HEK293T (cell line): ENCODE measurements around the gene F2.

ENCODE experiments used
- CTCF ChIA-PET: fragments of 350-600 bp; formaldehyde crosslinking; extraction: SDS; loops from one replicate; lab custom pipeline; 2021; ENCODE audit warnings: antibody characterized with exemption, inconsistent platforms; lab: Yijun Ruan, JAX
- POLR2A ChIA-PET: fragments of 350-600 bp; formaldehyde crosslinking; extraction: SDS; loops from one replicate; lab custom pipeline; 2020; ENCODE audit warnings: antibody characterized with exemption, inconsistent platforms; lab: Yijun Ruan, JAX
- DNase-seq: peaks from one replicate; pipeline ENCODE4 v3.0.0; 2012; ENCODE audit warnings: mixed read lengths; ENCODE audit errors: extremely low spot score
- ARNT ChIP-seq: fragments of 450-650 bp; IDR thresholded peaks from 2 replicates; pipeline ENCODE4 v1.6.1; 2017; ENCODE audit warnings: mild to moderate bottlenecking
- BHLHE40 ChIP-seq: fragments of 450-650 bp; IDR thresholded peaks from 2 replicates; pipeline ENCODE4 v1.6.1; 2016; ENCODE audit warnings: mild to moderate bottlenecking, moderate library complexity, borderline replicate concordance
- CTBP1 ChIP-seq: fragments of 450-650 bp; IDR thresholded peaks from 2 replicates; pipeline ENCODE4 v1.6.1; 2016; ENCODE audit warnings: borderline replicate concordance
- ELF4 ChIP-seq: fragments of 450-650 bp; IDR thresholded peaks from 2 replicates; pipeline ENCODE4 v1.6.1; 2017; ENCODE audit warnings: antibody characterized with exemption
- FOXA1 ChIP-seq: fragments of 450-650 bp; IDR thresholded peaks from 2 replicates; pipeline ENCODE4 v1.6.1; 2016; ENCODE audit warnings: mild to moderate bottlenecking
- FOXK2 ChIP-seq: fragments of 450-650 bp; IDR thresholded peaks from 2 replicates; pipeline ENCODE4 v1.6.1; 2016; ENCODE audit warnings: mild to moderate bottlenecking
- FOXM1 ChIP-seq: fragments of 450-650 bp; IDR thresholded peaks from 2 replicates; pipeline ENCODE4 v1.6.1; 2017; ENCODE audit warnings: mild to moderate bottlenecking, borderline replicate concordance
- HDGF ChIP-seq: fragments of 450-650 bp; IDR thresholded peaks from 2 replicates; pipeline ENCODE4 v1.6.1; 2017; ENCODE audit warnings: antibody characterized with exemption, borderline replicate concordance
- L3MBTL2 ChIP-seq: fragments of 450-650 bp; conservative IDR thresholded peaks from 2 replicates; pipeline ENCODE4 v1.6.1; 2016; ENCODE audit warnings: mild to moderate bottlenecking
- LEF1 ChIP-seq: fragments of 450-650 bp; IDR thresholded peaks from 2 replicates; pipeline ENCODE4 v1.6.1; 2017; ENCODE audit warnings: mild to moderate bottlenecking, borderline replicate concordance
- NFRKB ChIP-seq: fragments of 450-650 bp; IDR thresholded peaks from 2 replicates; pipeline ENCODE4 v1.6.1; 2016; ENCODE audit warnings: mild to moderate bottlenecking, moderate library complexity
- PKNOX1 ChIP-seq: fragments of 450-650 bp; IDR thresholded peaks from 2 replicates; pipeline ENCODE4 v1.6.1; 2016
- SP1 ChIP-seq: fragments of 450-650 bp; IDR thresholded peaks from 2 replicates; pipeline ENCODE4 v1.6.1; 2017
- SUZ12 ChIP-seq: fragments of 450-650 bp; IDR thresholded peaks from 2 replicates; pipeline ENCODE4 v1.6.1; 2016; ENCODE audit warnings: mild to moderate bottlenecking
- TARDBP ChIP-seq: fragments of 450-650 bp; IDR thresholded peaks from 2 replicates; pipeline ENCODE4 v1.6.1; 2016
- ZNF384 ChIP-seq: fragments of 450-650 bp; IDR thresholded peaks from 2 replicates; pipeline ENCODE4 v1.6.1; 2016

The F2 gene

GRCh38 chr11:46736146-46736545 is 17.1 kb downstream of the F2 start:
- TF ChIP-seq ZNF384 (no peak), NFRKB (no peak), SUZ12 (no peak), SP1 (no peak), L3MBTL2 (no peak), TARDBP (no peak), FOXA1 (no peak), CTBP1 (no peak), LEF1 (no peak), FOXK2 (no peak), HDGF (no peak), BHLHE40 (no peak), FOXM1 (no peak), ARNT (no peak), PKNOX1 (no peak), ELF4 (no peak)
- CTCF ChIA-PET = interaction anchor here (0.6 kb wide), 1 partner anchor 55 kb away, joined by 4 read pairs; no protein-coding TSS in a partner anchor
- POLR2A ChIA-PET = no interaction called here
- no peak for DNase-seq

GRCh38 chr11:46736615-46737014 is 17.6 kb downstream of the F2 start:
- CTCF ChIA-PET = no interaction called here
- no peak for DNase-seq
- TF ChIP-seq BHLHE40 = no peak
- no peak for TF ChIP-seq PKNOX1
- no peak for TF ChIP-seq SUZ12
- no peak for TF ChIP-seq NFRKB
- POLR2A ChIA-PET = no interaction called here

- no peak for TF ChIP-seq FOXK2
These were observed 18.7 kb downstream of the F2 start for GRCh38 chr11:46737699-46738098.

GRCh38 chr11:46738887-46739286 is 19.9 kb downstream of the F2 start:
- DNase-seq = no peak
- ChIA-PET CTCF (interaction anchor here (0.9 kb wide), 1 partner anchor 14 kb away, joined by 3 read pairs; no protein-coding TSS in a partner anchor), POLR2A (no interaction called here)
- no peak for TF ChIP-seq FOXK2
- no peak for TF ChIP-seq ZNF384
- no peak for TF ChIP-seq SP1
- no peak for TF ChIP-seq ELF4
- TF ChIP-seq TARDBP = no peak
- no peak for TF ChIP-seq BHLHE40
- TF ChIP-seq LEF1 = no peak
- no peak for TF ChIP-seq CTBP1

More at GRCh38 chr11:46737699-46738098, 18.7 kb downstream of the F2 start:
- POLR2A ChIA-PET = no interaction called here
- CTCF ChIA-PET = no interaction called here
- no peak for DNase-seq

- no peak for DNase-seq
- TF ChIP-seq L3MBTL2 (no peak), SUZ12 (no peak), FOXM1 (no peak), ZNF384 (no peak), LEF1 (no peak), NFRKB (no peak), ARNT (no peak), SP1 (no peak), PKNOX1 (no peak), CTBP1 (no peak), BHLHE40 (no peak), ELF4 (no peak), FOXK2 (no peak), HDGF (no peak), FOXA1 (no peak), TARDBP (no peak)
- POLR2A ChIA-PET = no interaction called here
- CTCF ChIA-PET = interaction anchor here (0.7 kb wide), 1 partner anchor 948 kb away, joined by 3 read pairs; no protein-coding TSS in a partner anchor
These were observed 22.8 kb downstream of the F2 start for GRCh38 chr11:46741600-46742484.

- POLR2A ChIA-PET = no interaction called here
- TF ChIP-seq NFRKB (no peak), HDGF (no peak), PKNOX1 (no peak), FOXM1 (no peak), LEF1 (no peak), TARDBP (no peak), SP1 (no peak), ELF4 (no peak), FOXK2 (no peak), ZNF384 (no peak), ARNT (no peak), CTBP1 (no peak), FOXA1 (no peak), L3MBTL2 (no peak), SUZ12 (no peak)
- CTCF ChIA-PET = no interaction called here
- DNase-seq = no peak
These were observed 24.0 kb downstream of the F2 start for GRCh38 chr11:46743043-46743442.
